Pancreas (tissue), 10 donors: Measurements from ENCODE around the gene SLC38A5. TPM values are rescaled to one million over a fixed set of nuclear protein-coding genes. Genes with fewer than 3 reads are reported as not detected.
A peak's percentile ranks its signal among the peaks of the same experiment; 100 is the strongest.

Experiments
- ATAC-seq, 4 donors: fragments of 200-7000 bp; cut with Tn5 transposase; one replicate each; pipeline versions ENCODE4 v1.8.0 to v1.9.1; 2020; ENCODE audit warnings: mild to moderate bottlenecking in 4 of 4, moderate library complexity in 4 of 4
- DNase-seq, 6 donors: peaks; one replicate each; pipeline ENCODE4 v3.0.0-alpha.2; 2020
- FAIRE-seq: peaks from 2 replicates; lab custom pipeline; 2012; peaks lifted over from hg19 to GRCh38; lab: Jason Lieb, UNC
- H3K27ac ChIP-seq, 4 donors: fragments of 200-600 bp; sonication (generic); 1 replicate in 3 of 4; 2 replicates in 1 of 4; pipeline versions ENCODE4 v1.5.0 to v1.8.0; 2020
- H3K27me3 ChIP-seq, 4 donors: fragments of 200-600 bp; one replicate each; pipeline ENCODE4 v1.8.0; 2021
- H3K36me3 ChIP-seq, 3 donors: fragments of 200-600 bp; sonication (generic) in 1 of 3; one replicate each; pipeline versions ENCODE4 v1.5.0 to v1.8.0; 2020 to 2021
- H3K4me1 ChIP-seq, 3 donors: fragments of 200-600 bp; one replicate each; pipeline ENCODE4 v1.8.0; 2021
- H3K4me3 ChIP-seq, 4 donors: fragments of 200-600 bp; sonication (generic) in 2 of 4; one replicate each; pipeline versions ENCODE4 v1.5.0 to v1.8.0; 2020 to 2021
- H3K9me3 ChIP-seq, 4 donors: fragments of 200-600 bp; one replicate each; pipeline ENCODE4 v1.8.0; 2021
- CTCF ChIP-seq, 4 donors: fragments of 200-600 bp; sonication (generic) in 3 of 4; IDR thresholded peaks; one replicate each; pipeline versions ENCODE4 v1.5.0 to v1.8.0; 2021; ENCODE audit warnings: antibody characterized with exemption in 4 of 4
- WGBS, 2 donors: extraction: QIAGEN DNeasy Blood & Tissue Kit; methylation state at CpG; one replicate each; pipeline ENCODE4 v1.1.7; 2013; 5-methylcytosine and 5-hydroxymethylcytosine counted together
- intact Hi-C, 3 donors: fragments of 100-400 bp; cut with DNase I; formaldehyde crosslinking; loops; one replicate each; pipeline versions ENCODE4 v1.11.1 to v1.14.2; 2022
- polyA plus RNA-seq, 2 donors: library from polyadenylated mRNA; stranded (reverse); fragments of 200-250 nt; gene quantifications; one replicate each; pipeline ENCODE4 v1.2.3, GENCODE V29; 2013
- total RNA-seq, 6 donors: library from RNA; stranded (reverse); fragmentation: NEBNext Ultra II Directional in 4 of 6; extraction: Animal tissue kit (Norgen Biotek cat#: 25700) in 4 of 6; gene quantifications; one replicate each; pipeline versions ENCODE4 v1.2.1 to v1.2.4, GENCODE V29; 2021 to 2023
- donor health status: healthy with polysubstance abuse.
- donor health status: DM: no; HTN: no; CAD: no; lungs with moderate emphysema.
- donor health status: DM: no; HTN: no; CAD: no.
- donor health status: control.
- donor health status: control.
- donor health status: Bipolar disorder and iron deficiency.
- donor health status: DM: yes; HTN: yes; CAD: no.
- donor health status: DM: no; HTN: no; CAD: no.
- donor health status: DM: no; HTN: no; CAD: no.
- donor health status: DM: yes; HTN: yes; CAD: no.

Gene SLC38A5
- total and polyA plus RNA-seq, 8 donors, result 63.3 to 373 (median 150) TPM

GRCh38 chrX:48475774-48476577 is 5.9 kb upstream of the SLC38A5 start, which contains the start of gene FTSJ1:
TSS of gene FTSJ1 (plus strand) at chrX:48476199. CDS start at chrX:48478048, 1,849 bp downstream.
- DNase-seq, result peak; percentile 82 to 93 (median 89)
- FAIRE-seq, result peak; percentile 82
- peak within 1 kb of the TSS; percentile 2 to 57 (median 42) for H3K27ac ChIP-seq
- no peaks in the 10 kb centered on the region for H3K9me3 ChIP-seq
- H3K4me3 ChIP-seq, result peak within 1 kb of the TSS; percentile 41 to 59 (median 52)
- peak; percentile 82 to 91 (median 86) for ATAC-seq
- intact Hi-C loops, result no loop called here
- H3K4me1 ChIP-seq, result no peaks in the 10 kb centered on the region
- no peaks in the 10 kb centered on the region for H3K27me3 ChIP-seq
- H3K36me3 ChIP-seq, result no peaks in the 10 kb centered on the region
- 0 to 37% methylated on average over 75 of the region's 75 CpGs for WGBS, 2 donors
- no peak for TF ChIP-seq CTCF (IDR thresholded peaks at IDR 0.05)

GRCh38 chrX:48475296-48475695 is 5.2 kb upstream of the SLC38A5 start:
- Histone ChIP-seq H3K4me1 (no peaks in the 10 kb centered on the region), H3K9me3 (no peaks in the 10 kb centered on the region), H3K27ac (peak overlapping the region in 3 of 4 donors; percentile 34 to 57 (median 50)), H3K4me3 (peak overlapping the region in 3 of 4 donors; percentile 48 to 59 (median 55)), H3K36me3 (no peaks in the 10 kb centered on the region), H3K27me3 (no peaks in the 10 kb centered on the region)
- FAIRE-seq (no peak), ATAC-seq (peak in 3 of 4 donors; percentile 35 to 53 (median 39)), DNase-seq (no peak)
- WGBS, 2 donors, result 0 to 35% methylated on average over 5 of the region's 5 CpGs
- intact Hi-C loops, result no loop called here
- TF ChIP-seq CTCF (IDR thresholded peaks at IDR 0.05), result no peak

- no peaks in the 10 kb centered on the region for H3K36me3 ChIP-seq
- H3K4me1 ChIP-seq, result no peaks in the 10 kb centered on the region
- no peak for TF ChIP-seq CTCF (IDR thresholded peaks at IDR 0.05)
- FAIRE-seq, result no peak
- no peak for ATAC-seq
- intact Hi-C loops, result no loop called here
- H3K27me3 ChIP-seq, result no peaks in the 10 kb centered on the region
- no peak overlapping the region for H3K4me3 ChIP-seq
- H3K27ac ChIP-seq, result no peak overlapping the region
- no peaks in the 10 kb centered on the region for H3K9me3 ChIP-seq
- DNase-seq, result no peak
- WGBS, 2 donors, result 53 to 73% methylated on average over 6 of the region's 6 CpGs
Observed at GRCh38 chrX:48474581-48474980, 4.5 kb upstream of the SLC38A5 start.

- intact Hi-C loops, result no loop called here
- no peaks in the 10 kb centered on the region for H3K9me3 ChIP-seq
- WGBS, 2 donors, result 43 to 59% methylated on average over 10 of the region's 10 CpGs
- no peak overlapping the region for H3K4me3 ChIP-seq
- H3K27ac ChIP-seq, result no peak overlapping the region
- TF ChIP-seq CTCF (IDR thresholded peaks at IDR 0.05), result no peak
- H3K36me3 ChIP-seq, result no peaks in the 10 kb centered on the region
- FAIRE-seq, result no peak
- H3K27me3 ChIP-seq, result no peaks in the 10 kb centered on the region
- no peak for ATAC-seq
- no peak for DNase-seq
- H3K4me1 ChIP-seq, result no peaks in the 10 kb centered on the region
Observed at GRCh38 chrX:48474127-48474526, 4.1 kb upstream of the SLC38A5 start.

GRCh38 chrX:48473704-48473990 is 3.6 kb upstream of the SLC38A5 start:
- FAIRE-seq, result no peak
- no peak for ATAC-seq
- H3K4me3 ChIP-seq, result no peak overlapping the region
- intact Hi-C loops, result no loop called here
- H3K9me3 ChIP-seq, result no peaks in the 10 kb centered on the region
- no peak for DNase-seq
- no peak overlapping the region for H3K27ac ChIP-seq
- H3K36me3 ChIP-seq, result no peaks in the 10 kb centered on the region
- TF ChIP-seq CTCF (IDR thresholded peaks at IDR 0.05), result no peak
- no peaks in the 10 kb centered on the region for H3K27me3 ChIP-seq
- WGBS, 2 donors, result 52 to 65% methylated on average over 9 of the region's 9 CpGs
- no peaks in the 10 kb centered on the region for H3K4me1 ChIP-seq
